H9 (cell line): ENCODE data around the gene SLC22A5. TPM values are rescaled to one million over a fixed set of nuclear protein-coding genes. Genes with fewer than 3 reads are reported as not detected.

Experiments
- DNase-seq: peaks from one replicate; pipeline ENCODE4 v3.0.0-alpha.2; 2017
- H2AFZ ChIP-seq: one replicate; pipeline ENCODE4 v1.6.1; 2013; ENCODE audit warnings: mild to moderate bottlenecking, low read length, control low read depth, moderate library complexity
- H2AK5ac ChIP-seq: 2 replicates; pipeline ENCODE4 v1.6.1; 2013; ENCODE audit warnings: low read length, control low read depth, mixed read lengths; ENCODE audit not compliant: insufficient read length
- H2BK120ac ChIP-seq: one replicate; pipeline ENCODE4 v1.6.1; 2013; ENCODE audit warnings: low read depth, mild to moderate bottlenecking, low read length, control low read depth, inconsistent platforms; ENCODE audit not compliant: poor library complexity, severe bottlenecking
- H2BK12ac ChIP-seq: 2 replicates; pipeline ENCODE4 v1.6.1; 2013; ENCODE audit warnings: low read length, control low read depth, mixed read lengths, low read depth; ENCODE audit not compliant: insufficient read length
- H2BK15ac ChIP-seq: 2 replicates; pipeline ENCODE4 v1.6.1; 2013; ENCODE audit warnings: low read depth, low read length, control low read depth
- H2BK20ac ChIP-seq: one replicate; pipeline ENCODE4 v1.6.1; 2013; ENCODE audit warnings: low read depth, mild to moderate bottlenecking, low read length, control low read depth, inconsistent platforms; ENCODE audit not compliant: poor library complexity, severe bottlenecking
- H2BK5ac ChIP-seq: 2 replicates; pipeline ENCODE4 v1.6.1; 2013; ENCODE audit warnings: low read length, control low read depth, mixed read lengths; ENCODE audit not compliant: insufficient read length
- H3K14ac ChIP-seq: 2 replicates; pipeline ENCODE4 v1.6.1; 2013; ENCODE audit warnings: low read length, control low read depth; ENCODE audit not compliant: insufficient read depth
- H3K18ac ChIP-seq: 2 replicates; pipeline ENCODE4 v1.6.1; 2013; ENCODE audit warnings: low read depth, mild to moderate bottlenecking, mixed read lengths, low read length, control low read depth; ENCODE audit not compliant: insufficient read length
- H3K23ac ChIP-seq: 2 replicates; pipeline ENCODE4 v1.6.1; 2013; ENCODE audit warnings: low read length, control low read depth, mixed read lengths, low read depth; ENCODE audit not compliant: insufficient read length
- H3K23me2 ChIP-seq: 2 replicates; pipeline ENCODE4 v1.6.1; 2013; ENCODE audit warnings: low read depth, mild to moderate bottlenecking, mixed read lengths, low read length, control low read depth; ENCODE audit not compliant: insufficient read length, poor library complexity, severe bottlenecking
- H3K27ac ChIP-seq: 2 replicates; pipeline ENCODE4 v1.5.1; 2013; ENCODE audit warnings: low read length, control low read depth, mixed read lengths, low read depth; ENCODE audit not compliant: insufficient read length
- H3K27me3 ChIP-seq: 2 replicates; pipeline ENCODE4 v1.6.1; 2013; ENCODE audit warnings: low read length, control low read depth, inconsistent platforms; ENCODE audit not compliant: insufficient read depth
- H3K4ac ChIP-seq: 2 replicates; pipeline ENCODE4 v1.6.1; 2013; ENCODE audit warnings: low read depth, mild to moderate bottlenecking, control low read depth, inconsistent platforms, low read length, moderate library complexity
- H3K4me1 ChIP-seq: 2 replicates; pipeline ENCODE4 v1.6.1; 2013; ENCODE audit warnings: low read length, control low read depth, inconsistent platforms; ENCODE audit not compliant: insufficient read depth
- H3K4me2 ChIP-seq: 2 replicates; pipeline ENCODE4 v1.6.1; 2013; ENCODE audit warnings: low read length, control low read depth, mixed read lengths; ENCODE audit not compliant: insufficient read length, insufficient read depth
- H3K56ac ChIP-seq: 2 replicates; pipeline ENCODE4 v1.6.1; 2013; ENCODE audit warnings: low read depth, mild to moderate bottlenecking, mixed read lengths, low read length, control low read depth; ENCODE audit not compliant: insufficient read length
- H3K79me1 ChIP-seq: 2 replicates; pipeline ENCODE4 v1.6.1; 2013; ENCODE audit warnings: low read depth, mild to moderate bottlenecking, moderate library complexity, low read length, control low read depth, inconsistent platforms; ENCODE audit not compliant: insufficient read depth, poor library complexity, severe bottlenecking
- H3K79me2 ChIP-seq: 2 replicates; pipeline ENCODE4 v1.6.1; 2013; ENCODE audit warnings: low read length, control low read depth, inconsistent platforms; ENCODE audit not compliant: insufficient read depth
- H3K9ac ChIP-seq: 2 replicates; pipeline ENCODE4 v1.6.1; 2013; ENCODE audit warnings: low read length, control low read depth, mixed read lengths; ENCODE audit not compliant: insufficient read length; ENCODE audit errors: extremely low read depth
- H3K9me3 ChIP-seq: one replicate; pipeline ENCODE4 v1.6.1; 2013; ENCODE audit warnings: low read depth, low read length, inconsistent platforms; ENCODE audit not compliant: control insufficient read depth
- H3T11ph ChIP-seq: one replicate; pipeline ENCODE4 v1.6.1; 2013; ENCODE audit warnings: mild to moderate bottlenecking, low read length, control low read depth, inconsistent platforms
- H4K20me1 ChIP-seq: one replicate; pipeline ENCODE4 v1.6.1; 2013; ENCODE audit not compliant: control insufficient read depth, insufficient read length, insufficient read depth
- H4K5ac ChIP-seq: 2 replicates; pipeline ENCODE4 v1.6.1; 2013; ENCODE audit warnings: low read depth, mild to moderate bottlenecking, mixed read lengths, low read length, control low read depth; ENCODE audit not compliant: insufficient read length
- H4K8ac ChIP-seq: replicated peaks from 2 replicates; pipeline ENCODE4 v1.6.1; 2013; ENCODE audit warnings: low read length, control low read depth, mixed read lengths, low read depth; ENCODE audit not compliant: insufficient read length
- H4K91ac ChIP-seq: 2 replicates; pipeline ENCODE4 v1.6.1; 2013; ENCODE audit warnings: low read depth, mild to moderate bottlenecking, moderate library complexity, mixed read lengths, low read length, control low read depth; ENCODE audit not compliant: insufficient read length
- H3K27ac Mint-ChIP-seq, 3 experiments: 2 replicates in 2 of 3; 3 replicates in 1 of 3; pipeline ENCODE4 v1.8.0; 2020 to 2021; ENCODE audit warnings: mixed read lengths in 3 of 3, mild to moderate bottlenecking in 1 of 3, moderate library complexity in 1 of 3
- H3K27me3 Mint-ChIP-seq: 2 replicates; pipeline ENCODE4 v1.8.0; 2021; ENCODE audit warnings: low read depth, mild to moderate bottlenecking, moderate library complexity, mixed read lengths
- H3K36me3 Mint-ChIP-seq, 3 experiments: 2 replicates in 2 of 3; 3 replicates in 1 of 3; pipeline ENCODE4 v1.8.0; 2020 to 2021; ENCODE audit warnings: low read depth in 3 of 3, mixed read lengths in 3 of 3; ENCODE audit not compliant: insufficient read depth in 1 of 3
- H3K4me1 Mint-ChIP-seq, 2 experiments: 2 replicates each; pipeline ENCODE4 v1.8.0; 2020; ENCODE audit warnings: mixed read lengths in 2 of 2
- H3K4me3 Mint-ChIP-seq, 2 experiments: 2 replicates in 1 of 2; 3 replicates in 1 of 2; pipeline ENCODE4 v1.8.0; 2020 to 2021; ENCODE audit warnings: mild to moderate bottlenecking in 2 of 2, mixed read lengths in 2 of 2, moderate library complexity in 1 of 2
- H3K9me3 Mint-ChIP-seq, 2 experiments: 2 replicates in 1 of 2; 3 replicates in 1 of 2; pipeline ENCODE4 v1.8.0; 2020; ENCODE audit warnings: mild to moderate bottlenecking in 2 of 2, mixed read lengths in 2 of 2, moderate library complexity in 1 of 2
- CTCF ChIP-seq: fragments of 200-600 bp; sonication (generic); conservative IDR thresholded peaks from 3 replicates; pipeline ENCODE4 v1.8.0; 2021; ENCODE audit warnings: antibody characterized with exemption, mild to moderate bottlenecking
- WGBS: extraction: QIAGEN DNeasy Blood & Tissue Kit; methylation state at CpG from one replicate; pipeline ENCODE4 v1.1.7; 2013; ENCODE audit warnings: missing lambda C conversion rate, low lambda C conversion rate, mixed read lengths; ENCODE audit not compliant: insufficient read length; ENCODE audit errors: extremely low coverage; 5-methylcytosine and 5-hydroxymethylcytosine counted together
- total RNA-seq: library from RNA; stranded (reverse); gene quantifications from 2 replicates; pipeline ENCODE4 v1.2.1, GENCODE V29; 2021

SLC22A5 gene
- total RNA-seq, 1 experiment from 2014 or later = 3.4 TPM

GRCh38 chr5:132392411-132392810 is 22.9 kb downstream of the SLC22A5 start:
- H3K79me1 ChIP-seq = no peaks in the 10 kb centered on the region
- no peaks in the 10 kb centered on the region for H3K9me3 ChIP-seq
- H4K8ac ChIP-seq = no peak overlapping the region
- Mint-ChIP-seq H3K9me3 (no peaks in the 10 kb centered on the region), H3K27ac (no peak overlapping the region), H3K4me3 (no peak overlapping the region), H3K27me3 (no peaks in the 10 kb centered on the region), H3K4me1 (peaks cover 5% of the 10 kb centered on the region in 2 experiments), H3K36me3 (peaks cover 0 to 2% (median 0%) of the 10 kb centered on the region in 3 experiments; a peak in 2 of 7 replicates)
- H3T11ph ChIP-seq = no peak overlapping the region
- H3K56ac ChIP-seq = no peak overlapping the region
- TF ChIP-seq CTCF = no peak
- H3K4ac ChIP-seq = no peak overlapping the region
- no peak overlapping the region for H3K27ac ChIP-seq
- H2BK20ac ChIP-seq = no peak overlapping the region
- no peak overlapping the region for H3K9ac ChIP-seq
- H2BK120ac ChIP-seq = no peak overlapping the region
- no peak overlapping the region for H3K4me2 ChIP-seq
- no peaks in the 10 kb centered on the region for H4K20me1 ChIP-seq
- no peak overlapping the region for H3K18ac ChIP-seq
- no peaks in the 10 kb centered on the region for H3K23me2 ChIP-seq
- H2BK5ac ChIP-seq = no peak overlapping the region
- no peak overlapping the region for H3K23ac ChIP-seq
- no peaks in the 10 kb centered on the region for H3K79me2 ChIP-seq
- no peak overlapping the region for H4K5ac ChIP-seq
- H3K27me3 ChIP-seq = no peaks in the 10 kb centered on the region
- H2BK15ac ChIP-seq = no peak overlapping the region
- H2AK5ac ChIP-seq = no peak overlapping the region
- WGBS = no CpG with 5 or more reads among the region's 8 CpGs
- no peak overlapping the region for H2BK12ac ChIP-seq
- no peak overlapping the region for H4K91ac ChIP-seq
- H3K14ac ChIP-seq = no peak overlapping the region
- no peak for DNase-seq
- no peaks in the 10 kb centered on the region for H3K4me1 ChIP-seq
- no peak overlapping the region for H2AFZ ChIP-seq
